D341Med (cell line): Measurements from ENCODE around the gene FAM131C.
"Not testable (repeated sequence)": the region's sequence is repeated elsewhere in the genome, so short reads cannot be mapped to it uniquely, and the experiment has no call there.

Experiments used
- DNase-seq: peaks from one replicate; pipeline ENCODE4 v3.0.0; 2012; ENCODE audit warnings: low spot score

The FAM131C gene

DNA sequence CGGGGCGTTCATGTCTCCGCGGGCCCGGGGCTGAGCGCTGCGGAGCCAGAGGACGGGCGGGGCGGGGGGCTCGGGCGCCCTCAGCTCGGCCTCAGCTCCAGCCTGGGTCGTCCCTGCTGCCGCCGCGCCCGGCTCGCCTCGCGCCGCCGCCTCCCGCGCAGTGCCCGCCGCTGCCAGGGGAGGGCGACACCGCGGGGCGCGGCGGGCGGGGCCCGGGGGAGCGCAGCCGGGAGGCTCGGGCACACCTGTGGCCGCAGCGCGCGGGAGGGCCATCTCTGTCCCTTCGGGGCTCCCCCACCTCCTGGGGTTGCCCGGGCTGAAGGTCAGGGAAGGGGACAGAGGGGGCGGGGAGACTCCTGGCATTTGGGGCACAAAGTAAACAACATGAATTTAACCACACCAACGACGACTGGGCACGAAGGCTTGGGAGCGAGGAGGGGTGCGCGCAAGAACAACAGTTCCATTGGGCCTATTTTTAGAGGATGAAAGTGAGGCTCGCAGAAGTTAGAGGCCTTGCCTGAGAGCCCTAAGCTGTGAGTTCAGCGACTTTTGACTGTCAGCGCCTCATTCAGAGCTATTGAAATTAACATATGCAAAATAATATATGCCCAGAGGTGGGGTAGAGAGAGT is at the start of gene FAM131C:
Gene FAM131C, minus strand, starts transcription at position 162 of the 630 bp plus-strand sequence. CDS start 209 bp downstream, outside the sequence.
- DNase-seq = peak; percentile 91

DNA sequence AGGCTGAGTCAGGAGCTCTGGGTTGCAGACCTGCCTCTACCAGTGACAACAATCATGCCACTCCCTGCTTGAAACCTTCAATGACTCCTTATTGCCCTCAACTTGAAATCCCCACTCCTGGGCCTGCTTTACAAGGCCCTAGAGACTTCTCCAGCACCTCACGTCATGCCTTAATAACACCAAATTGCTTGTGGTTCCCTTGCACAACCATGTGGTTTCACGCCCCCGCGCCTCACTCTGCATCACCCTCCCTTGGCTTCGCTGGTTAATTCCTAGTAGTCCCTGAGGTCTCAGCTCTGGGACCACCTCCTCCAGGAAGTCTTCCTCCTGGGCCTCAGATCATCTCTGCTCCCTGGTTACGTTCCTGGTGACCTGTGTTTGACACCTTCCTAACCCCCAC is 49.5 kb upstream of the FAM131C start:
- no peak for DNase-seq

DNA sequence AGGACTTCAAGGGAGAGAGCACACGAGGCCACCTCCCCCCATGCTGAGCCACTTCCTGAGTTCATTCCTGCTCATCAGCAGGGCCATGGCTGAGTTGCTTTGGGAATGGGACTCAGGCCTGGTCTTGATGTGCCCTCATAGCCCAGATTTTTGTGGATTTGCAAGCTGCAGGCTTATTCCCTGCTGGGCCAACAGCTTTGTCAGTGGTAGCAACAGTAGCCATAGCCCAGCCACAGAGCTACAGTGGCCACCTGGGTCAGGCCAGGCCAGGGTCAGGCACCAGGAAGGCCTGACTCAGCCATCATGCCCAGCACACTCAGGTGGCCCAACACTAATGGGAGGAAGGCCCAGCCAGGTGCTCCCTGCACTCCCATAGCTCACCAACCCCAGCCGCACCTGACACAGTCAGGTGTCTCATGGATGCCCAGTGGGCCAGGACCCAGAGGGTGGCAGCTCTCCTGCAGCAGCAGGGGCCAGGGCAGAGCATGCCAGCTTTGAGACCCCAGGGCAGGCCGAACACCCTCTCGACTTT is 49.0 kb upstream of the FAM131C start:
- DNase-seq = no peak

- no peak for DNase-seq
Observed at GRCh38 chr1:16120940-16121410, 47.5 kb upstream of the FAM131C start.

DNA sequence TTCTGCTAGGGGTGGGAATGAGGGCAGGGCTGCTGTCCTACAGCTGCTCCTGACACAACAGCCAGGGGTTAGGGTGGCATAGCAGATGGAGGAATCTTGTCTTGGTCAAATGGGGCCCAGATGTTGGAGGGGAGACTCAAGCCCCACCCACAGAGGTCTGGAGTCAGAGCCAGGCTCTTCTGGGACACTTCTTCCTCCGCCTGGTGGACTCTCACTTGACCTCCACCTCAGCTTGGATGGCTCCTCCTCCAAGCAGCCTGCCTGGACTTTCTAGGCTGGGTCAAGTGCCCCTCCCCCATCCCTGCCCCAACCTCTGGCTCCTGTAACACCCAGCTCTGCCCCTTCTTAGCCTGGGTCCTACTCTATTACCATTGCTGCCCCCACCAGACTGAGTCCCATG is 47.0 kb upstream of the FAM131C start:
- no peak for DNase-seq

GRCh38 chr1:16119926-16120325 is 46.5 kb upstream of the FAM131C start:
- DNase-seq = no peak

DNA sequence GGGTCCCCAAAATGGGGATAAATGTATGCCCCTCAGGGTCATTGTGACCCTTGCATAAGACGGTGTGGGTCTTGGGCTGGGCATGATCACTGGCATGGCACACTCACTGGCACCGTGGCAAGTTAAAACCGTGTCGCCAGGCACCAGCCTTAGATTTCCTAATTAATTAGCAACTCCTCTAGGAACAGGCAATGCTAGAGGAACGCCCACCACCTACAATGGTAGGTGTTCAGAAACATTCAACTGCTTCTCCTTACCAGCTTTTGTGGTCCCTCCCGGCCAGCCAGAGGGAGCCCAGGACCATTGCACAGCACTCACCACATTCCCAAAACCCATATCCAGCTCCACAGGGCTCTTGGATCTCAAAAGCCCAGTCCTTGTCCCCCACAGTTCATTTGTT is 46.1 kb upstream of the FAM131C start:
- no peak for DNase-seq

DNA sequence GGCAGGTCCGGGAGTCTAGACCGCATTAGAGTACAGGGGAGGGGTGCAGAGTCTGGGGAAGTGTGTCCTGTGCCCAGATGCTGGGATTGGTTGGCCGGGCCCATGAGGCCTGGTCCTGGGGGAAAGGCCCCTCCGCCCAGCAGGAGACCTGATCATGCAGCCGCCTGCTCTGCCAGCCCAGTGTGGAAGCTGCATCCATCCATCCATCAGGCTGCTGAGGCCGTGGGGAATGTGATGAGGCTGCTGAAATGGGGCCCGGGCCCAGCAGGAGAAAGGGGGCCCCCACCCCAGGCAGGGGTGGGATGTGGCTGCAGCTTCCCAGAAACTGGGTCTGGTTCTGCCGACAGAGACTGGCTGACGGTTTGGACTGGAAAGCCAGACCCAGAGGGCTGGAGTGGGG is 45.3 kb upstream of the FAM131C start:
- DNase-seq = no peak

DNA sequence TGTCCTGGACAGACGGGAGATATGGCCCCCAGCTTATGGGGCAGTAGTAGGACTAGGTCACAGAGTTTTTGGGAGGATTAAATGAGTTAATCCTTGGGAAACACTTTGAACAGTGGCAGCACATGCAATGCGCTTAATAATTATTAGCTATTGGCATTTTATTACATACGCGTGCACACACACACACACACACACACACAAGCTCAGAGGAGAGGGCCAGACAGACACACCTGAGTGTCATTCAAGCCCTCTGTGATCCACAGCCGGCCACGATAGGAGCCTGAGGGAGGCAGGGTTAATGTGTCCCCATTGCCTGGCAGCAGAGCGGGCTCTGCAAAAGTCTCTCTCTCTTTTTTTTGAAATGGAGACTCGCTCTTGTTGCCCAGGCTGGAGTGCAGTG is 44.5 kb upstream of the FAM131C start:
- DNase-seq = no peak

GRCh38 chr1:16117369-16117768 is 43.9 kb upstream of the FAM131C start:
- no peak for DNase-seq

GRCh38 chr1:16116625-16117024 is 43.2 kb upstream of the FAM131C start:
- no peak for DNase-seq

GRCh38 chr1:16116002-16116401 is 42.6 kb upstream of the FAM131C start:
- DNase-seq = no peak

DNA sequence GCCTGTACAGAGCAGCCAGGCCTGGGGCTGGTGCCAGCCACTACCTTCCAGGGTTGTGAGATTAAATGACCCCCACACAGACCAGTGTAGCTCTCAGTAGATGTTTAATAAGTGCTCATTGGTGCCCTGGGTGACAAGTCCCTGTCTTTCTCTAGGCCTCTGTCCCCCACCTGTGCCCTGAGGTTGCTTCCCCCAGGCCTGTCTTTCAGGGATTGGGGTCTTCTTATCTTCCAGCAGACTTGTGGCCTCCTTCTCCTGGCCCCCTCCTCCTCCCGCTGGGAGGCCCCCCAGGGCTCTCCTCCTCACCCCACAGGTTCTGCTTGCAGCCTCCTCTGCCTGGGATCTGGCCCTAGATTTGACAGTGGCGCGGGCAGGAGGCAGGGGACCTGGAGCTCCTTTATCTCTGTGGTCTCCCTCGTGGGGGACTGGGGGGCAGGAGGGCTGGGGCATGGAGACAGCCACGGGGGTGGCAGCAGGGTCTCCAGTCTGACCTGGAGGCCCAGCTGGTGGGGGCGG is 42.1 kb upstream of the FAM131C start:
- DNase-seq = no peak

DNA sequence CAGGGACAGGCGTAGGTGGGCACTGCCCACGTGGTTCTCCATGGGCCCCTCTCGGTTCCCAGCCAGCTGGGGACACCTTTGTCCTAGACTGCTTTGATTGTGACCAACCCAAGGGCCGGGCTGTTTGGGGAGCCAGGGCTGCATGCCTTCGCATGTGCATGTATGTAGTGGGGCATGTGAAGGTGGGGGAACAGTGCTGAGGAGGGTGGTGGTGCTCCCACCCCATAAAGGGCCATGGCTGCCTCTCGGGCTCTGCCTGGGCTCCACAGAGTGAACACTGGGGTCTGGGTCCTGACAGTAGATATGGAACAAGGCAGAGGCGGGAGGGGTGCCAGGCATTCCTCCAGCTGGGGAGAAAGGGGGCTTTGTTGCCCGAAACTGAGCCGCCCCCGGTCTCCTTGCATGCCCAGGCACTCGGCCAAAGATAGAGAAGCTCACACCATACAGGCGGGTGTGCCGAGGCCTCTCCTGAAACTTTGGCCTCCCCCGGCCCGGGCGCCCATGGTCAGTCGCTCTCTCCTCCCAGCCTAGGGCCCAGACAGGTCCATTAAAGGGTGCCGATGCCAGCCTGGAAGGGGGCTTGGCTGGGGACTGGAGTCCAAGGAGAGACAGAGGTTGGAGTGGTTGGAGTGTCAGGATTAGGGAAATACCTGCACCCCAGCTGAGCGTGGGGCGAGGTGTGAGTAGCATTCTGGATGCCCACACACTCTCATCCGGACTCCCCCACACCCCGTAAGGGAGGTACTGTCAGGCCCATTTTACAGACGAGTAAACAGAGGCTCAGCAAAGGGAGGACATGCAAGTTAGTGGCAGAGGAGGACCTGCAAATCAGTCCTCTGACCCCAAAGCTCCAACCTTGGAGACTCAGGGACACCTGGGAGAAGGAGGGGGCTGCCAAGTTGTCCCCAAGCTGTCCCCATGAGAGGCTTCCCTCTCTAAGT is 41.3 kb upstream of the FAM131C start:
- no peak for DNase-seq

DNA sequence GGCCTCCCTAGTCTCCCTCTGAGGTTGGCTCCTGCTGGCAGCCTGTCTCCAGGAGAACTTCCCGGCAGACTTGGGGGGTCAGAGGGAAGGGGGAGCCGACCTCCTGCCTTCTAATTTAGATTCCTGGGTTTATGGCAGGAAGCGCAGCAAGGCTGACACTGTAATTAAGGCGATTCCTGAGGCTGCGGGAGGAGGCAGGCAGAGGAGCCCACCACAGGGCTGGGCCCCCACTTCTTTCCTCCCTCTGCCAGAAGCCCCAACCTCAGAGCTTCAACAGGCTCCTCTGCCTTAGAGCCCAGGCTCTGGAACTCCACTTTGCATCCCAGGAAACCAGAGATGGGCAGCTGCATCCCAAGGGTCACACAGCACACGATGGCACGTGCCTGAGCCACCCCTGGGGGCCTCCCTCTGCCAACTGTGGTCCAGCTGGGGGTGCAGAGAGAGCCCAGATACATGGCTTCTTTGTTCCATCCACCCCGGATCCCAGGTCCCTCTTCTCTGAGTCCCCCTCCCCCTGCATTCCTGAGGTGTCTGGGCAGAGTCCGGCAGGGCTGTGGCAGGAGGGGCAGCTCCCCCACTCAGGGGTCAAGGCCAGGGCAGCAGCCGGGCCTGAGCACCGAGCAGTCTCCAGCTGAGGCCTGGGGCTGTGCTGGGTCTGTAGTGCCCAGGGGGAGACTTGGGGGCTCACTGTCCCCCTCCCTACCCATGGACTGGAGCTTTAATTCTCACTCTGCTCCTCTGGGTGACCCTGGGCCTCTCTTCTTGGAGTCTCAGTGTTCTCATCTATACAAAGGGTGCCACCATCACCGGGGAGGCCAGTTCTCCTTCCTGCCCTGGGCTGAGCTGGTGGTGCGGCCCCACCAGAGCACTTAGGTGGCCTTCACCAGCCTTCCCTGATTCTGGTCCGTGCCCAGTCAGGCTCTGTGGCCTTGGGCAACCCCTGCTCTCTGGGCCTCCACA is 39.4 kb upstream of the FAM131C start:
- no peak for DNase-seq

DNA sequence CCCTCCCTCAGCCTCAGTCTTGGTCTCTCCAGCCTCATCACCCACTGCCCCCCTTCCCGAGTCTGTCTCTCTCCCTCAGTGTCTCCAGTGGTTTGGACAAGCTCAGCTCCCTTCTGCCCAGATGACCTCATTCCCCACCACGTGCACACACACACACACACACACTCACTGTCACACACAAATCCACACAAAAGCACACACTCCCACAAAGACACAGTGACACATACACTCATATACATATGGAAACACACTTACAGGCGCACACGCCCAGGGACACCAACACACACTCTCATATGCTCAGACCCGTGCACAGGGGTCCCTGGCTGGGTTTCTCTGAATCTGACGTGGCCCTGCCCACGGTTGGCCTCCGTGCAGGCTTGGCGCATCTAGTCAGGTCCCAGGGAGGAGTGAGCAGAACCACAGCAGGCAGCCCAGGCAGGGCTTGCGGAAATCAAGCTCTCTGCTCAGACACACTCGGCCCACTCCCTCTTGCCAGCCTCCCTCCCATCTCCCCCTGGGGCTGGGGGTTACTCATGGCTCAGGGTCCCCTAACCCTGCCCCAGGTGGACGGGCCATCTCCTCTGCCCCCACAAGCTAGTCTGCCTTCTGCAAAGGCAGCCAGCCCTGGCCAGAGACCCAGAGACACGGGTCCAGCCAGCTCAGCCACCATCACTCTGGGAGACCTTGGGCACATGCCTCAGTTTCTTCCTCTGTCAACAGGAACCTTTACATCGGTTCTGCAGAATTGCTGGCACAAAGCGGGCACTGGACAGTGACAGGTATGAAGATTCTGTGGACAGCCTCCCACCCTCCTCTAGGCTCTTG is 38.5 kb upstream of the FAM131C start:
- no peak for DNase-seq

GRCh38 chr1:16110884-16111283 is 37.4 kb upstream of the FAM131C start:
- DNase-seq = no peak

GRCh38 chr1:16110456-16110855 is 37.0 kb upstream of the FAM131C start:
- no peak for DNase-seq

DNA sequence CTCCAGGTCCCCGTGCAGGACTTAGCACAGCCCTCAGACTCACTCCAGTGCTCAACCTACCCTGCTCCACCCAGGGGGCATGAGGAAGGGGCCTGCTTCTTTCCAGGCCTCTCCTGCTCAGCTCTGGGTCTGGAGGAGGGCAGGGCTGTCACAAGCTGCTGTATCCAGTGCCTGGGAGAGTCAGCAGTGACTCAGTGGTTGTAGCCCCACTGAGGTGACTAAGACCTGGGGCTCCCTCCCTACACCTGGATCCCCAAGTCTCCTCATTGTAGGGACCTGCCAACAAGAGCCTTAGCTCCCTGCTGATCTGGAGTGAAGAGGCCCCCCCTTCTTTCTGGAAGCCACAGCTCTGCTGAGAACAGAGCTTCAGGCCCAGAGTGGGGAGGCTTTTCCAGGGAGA is 36.1 kb upstream of the FAM131C start:
- no peak for DNase-seq

- not testable (repeated sequence) for DNase-seq
Observed at GRCh38 chr1:16107039-16107438, 33.6 kb upstream of the FAM131C start.

DNA sequence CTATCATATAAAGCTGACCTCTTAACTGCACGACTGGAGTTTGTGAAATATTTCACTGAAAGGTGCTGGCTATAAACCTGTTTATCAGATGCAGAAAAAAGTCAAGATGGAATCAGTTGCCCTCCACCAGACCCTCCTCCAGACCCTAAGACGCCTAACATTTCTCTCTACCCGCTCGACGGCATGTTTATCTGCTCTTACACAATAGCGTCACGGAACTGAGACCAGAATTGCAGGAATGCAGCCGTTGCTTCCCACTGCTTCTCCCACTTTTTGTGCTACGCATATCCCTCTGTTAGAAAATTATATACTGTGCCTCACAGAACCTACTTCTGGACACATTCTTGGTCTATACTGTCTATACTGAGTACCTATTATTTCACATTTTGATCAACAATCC is 28.2 kb upstream of the FAM131C start:
- DNase-seq = no peak
